SK-N-SH (cell line): Measurements from ENCODE around the gene GNB1L. TPM values are rescaled to one million over a fixed set of nuclear protein-coding genes. Genes with fewer than 3 reads are reported as not detected.

Experiments used
- CTCF ChIA-PET: fragments of 300-600, 350-600 bp; formaldehyde crosslinking; extraction: SDS; loops from one replicate; lab custom pipeline; 2021; lab: Yijun Ruan, JAX
- POLR2A ChIA-PET: fragments of 350-600 bp; sonication (Branson Sonifier 250); formaldehyde crosslinking; extraction: SDS; loops from one replicate; lab custom pipeline; 2020; ENCODE audit warnings: antibody characterized with exemption, inconsistent platforms; lab: Yijun Ruan, JAX
- DNase-seq: peaks from one replicate; pipeline ENCODE4 v3.0.0; 2012
- H2AFZ ChIP-seq: fragments of 200-600 bp; sonication (generic); 2 replicates; pipeline ENCODE4 v1.8.1; 2016; ENCODE audit warnings: antibody characterized with exemption, mild to moderate bottlenecking, low read depth
- H3F3A ChIP-seq: fragments of 200-600 bp; sonication (generic); replicated peaks from 2 replicates; pipeline ENCODE3; 2016; ENCODE audit warnings: antibody characterized with exemption, mild to moderate bottlenecking; ENCODE audit not compliant: insufficient read depth
- H3K27ac ChIP-seq, 2 experiments: fragments of 200-500 bp in 1 of 2; fragments of 200-600 bp in 1 of 2; sonication (Bioruptor generic) in 1 of 2; sonication (generic), shearing (Covaris generic) in 1 of 2; 2 replicates each; pipeline versions ENCODE4 v1.5.1 to v1.6.1; 2014 to 2016; ENCODE audit warnings: low read depth in 2 of 2, inconsistent platforms in 1 of 2, low read length in 1 of 2, mild to moderate bottlenecking in 1 of 2, mixed read lengths in 1 of 2
- H3K27me3 ChIP-seq: fragments of 200-600 bp; sonication (generic), shearing (Covaris generic); 2 replicates; pipeline ENCODE4 v1.6.1; 2016; ENCODE audit warnings: mixed run types; ENCODE audit not compliant: insufficient read depth
- H3K36me3 ChIP-seq, 2 experiments: fragments of 200-500 bp in 1 of 2; fragments of 200-600 bp in 1 of 2; sonication (Bioruptor generic) in 1 of 2; sonication (generic) in 1 of 2; replicated peaks in 1 of 2; 2 replicates each; pipeline versions ENCODE3 to v1.5.1; 2014 to 2016; ENCODE audit warnings: low read length in 1 of 2, mild to moderate bottlenecking in 1 of 2; ENCODE audit not compliant: insufficient read depth in 2 of 2, control insufficient read depth in 1 of 2
- H3K4me1 ChIP-seq, 2 experiments: fragments of 200-500 bp in 1 of 2; fragments of 200-600 bp in 1 of 2; sonication (Bioruptor generic) in 1 of 2; sonication (generic), shearing (Covaris generic) in 1 of 2; 2 replicates each; pipeline versions ENCODE4 v1.5.1 to v1.6.1; 2014 to 2016; ENCODE audit warnings: low read depth in 1 of 2, low read length in 1 of 2, mixed run types in 1 of 2; ENCODE audit not compliant: insufficient read depth in 2 of 2, control insufficient read depth in 1 of 2
- H3K4me2 ChIP-seq: fragments of 200-600 bp; sonication (generic), shearing (Covaris generic); 2 replicates; pipeline ENCODE4 v1.6.1; 2017; ENCODE audit warnings: mixed run types
- H3K4me3 ChIP-seq, 2 experiments: fragments of 200-500 bp in 1 of 2; fragments of 200-600 bp in 1 of 2; sonication (Bioruptor generic) in 1 of 2; sonication (generic), shearing (Covaris generic) in 1 of 2; 2 replicates each; pipeline versions ENCODE4 v1.5.1 to v1.8.1; 2014 to 2016; ENCODE audit warnings: low read depth in 2 of 2, inconsistent platforms in 1 of 2, low read length in 1 of 2, mild to moderate bottlenecking in 1 of 2, mixed read lengths in 1 of 2, moderate library complexity in 1 of 2
- H3K79me2 ChIP-seq: fragments of 200-600 bp; sonication (generic); 2 replicates; pipeline ENCODE4 v1.8.1; 2017; ENCODE audit warnings: mild to moderate bottlenecking; ENCODE audit not compliant: insufficient read depth
- H3K9ac ChIP-seq: fragments of 200-600 bp; sonication (generic); 2 replicates; pipeline ENCODE4 v1.6.1; 2017; ENCODE audit warnings: mixed run types
- H3K9me2 ChIP-seq: fragments of 200-600 bp; sonication (generic); 2 replicates; pipeline ENCODE4 v1.6.1; 2017; ENCODE audit warnings: mixed run types
- H3K9me3 ChIP-seq: fragments of 200-600 bp; sonication (generic); 2 replicates; pipeline ENCODE4 v1.6.1; 2017; ENCODE audit warnings: mixed run types, mild to moderate bottlenecking, moderate library complexity
- H4K20me1 ChIP-seq: fragments of 200-600 bp; sonication (generic); 2 replicates; pipeline ENCODE4 v1.6.1; 2017; ENCODE audit warnings: mild to moderate bottlenecking, mixed run types; ENCODE audit not compliant: insufficient read depth
- ELF1 ChIP-seq: IDR thresholded peaks from 2 replicates; pipeline ENCODE4 v1.4.0; 2012
- EP300 ChIP-seq, 2 experiments: IDR thresholded peaks; 2 replicates each; pipeline versions ENCODE4 v1.4.0 to v1.6.1; 2012; ENCODE audit warnings: borderline replicate concordance in 1 of 2, low read depth in 1 of 2, low read length in 1 of 2
- EZH2phosphoT487 ChIP-seq: fragments of 200-600 bp; sonication (generic); IDR thresholded peaks from 2 replicates; pipeline ENCODE4 v1.6.1; 2017; ENCODE audit warnings: low read depth, mixed run types, mild to moderate bottlenecking, antibody characterized with exemption, moderate library complexity, borderline replicate concordance
- GABPA ChIP-seq: IDR thresholded peaks from 2 replicates; pipeline ENCODE4 v1.4.0; 2012; ENCODE audit warnings: low read depth, mild to moderate bottlenecking
- GATA2 ChIP-seq: sonication (generic); formaldehyde crosslinking; IDR thresholded peaks from 2 replicates; pipeline ENCODE4 v1.5.0; 2020; ENCODE audit warnings: mild to moderate bottlenecking, missing genetic modification reagents
- MXI1 ChIP-seq: IDR thresholded peaks from 2 replicates; pipeline ENCODE4 v1.6.1; 2012; ENCODE audit warnings: mild to moderate bottlenecking, low read depth, low read length, improper control_type of control experiment
- RCOR1 ChIP-seq: fragments of 150-350 bp; IDR thresholded peaks from 2 replicates; pipeline ENCODE4 v1.6.1; 2017; ENCODE audit warnings: antibody characterized with exemption, low read length
- SMC3 ChIP-seq: IDR thresholded peaks from 2 replicates; pipeline ENCODE4 v1.6.1; 2012; ENCODE audit warnings: low read depth, low read length, improper control_type of control experiment
- TAF1 ChIP-seq: IDR thresholded peaks from 2 replicates; pipeline ENCODE4 v1.6.1; 2012; ENCODE audit warnings: low read depth, mild to moderate bottlenecking, low read length, moderate library complexity, borderline replicate concordance
- WGBS: methylation state at CpG from one replicate; pipeline ENCODE4 v1.1.6; 2017; ENCODE audit warnings: low lambda C conversion rate; 5-methylcytosine and 5-hydroxymethylcytosine counted together
- polyA plus RNA-seq, 3 experiments: library from polyadenylated mRNA; depleted of rRNA; stranded (reverse); fragments of >200 nt; gene quantifications; 2 replicates each; pipeline ENCODE4 v1.2.3, GENCODE V29; 2012

Gene GNB1L
- polyA plus RNA-seq, 1 of the 3 experiments (the other 2 are of a cell fraction), result 5.9 TPM

DNA sequence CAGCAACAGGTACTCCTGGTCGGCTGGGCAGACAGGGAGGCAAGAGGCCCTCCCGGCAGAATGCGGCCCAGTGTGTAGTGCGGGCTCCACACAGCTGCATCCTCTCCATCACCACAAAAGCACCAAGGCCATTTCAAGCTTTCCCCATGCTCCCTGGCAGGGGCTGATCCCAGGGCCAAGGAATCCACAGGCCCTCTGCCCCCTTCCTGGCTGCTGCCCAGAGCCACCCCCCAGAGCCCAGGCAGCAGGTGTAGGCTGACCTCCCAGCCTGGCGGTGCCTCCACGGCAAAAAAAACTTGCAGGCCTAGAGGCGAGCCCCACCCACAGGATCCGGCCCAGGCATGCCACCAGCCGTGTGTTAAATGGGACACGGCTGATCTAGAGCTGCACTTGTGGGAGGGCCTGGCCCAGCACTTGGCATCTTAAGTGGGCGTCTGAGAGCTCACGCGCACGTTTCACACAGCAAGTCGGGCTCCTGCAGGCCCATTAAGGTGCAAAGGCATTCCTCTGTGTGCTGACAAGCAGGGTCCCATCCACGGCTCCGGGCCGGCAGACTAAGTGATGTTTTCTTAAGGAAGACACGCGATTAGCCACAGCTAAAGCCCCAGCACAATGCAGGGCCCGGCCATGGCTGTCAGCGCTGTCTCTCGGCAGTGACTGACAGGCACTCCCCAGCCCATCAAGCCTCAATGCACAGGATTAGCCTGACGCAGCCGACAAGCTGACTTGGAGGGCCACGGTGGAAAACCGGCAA lies 19.8 kb upstream of the GNB1L start (continued):
- TF ChIP-seq GABPA, result no peak
- no peak for TF ChIP-seq ELF1

DNA sequence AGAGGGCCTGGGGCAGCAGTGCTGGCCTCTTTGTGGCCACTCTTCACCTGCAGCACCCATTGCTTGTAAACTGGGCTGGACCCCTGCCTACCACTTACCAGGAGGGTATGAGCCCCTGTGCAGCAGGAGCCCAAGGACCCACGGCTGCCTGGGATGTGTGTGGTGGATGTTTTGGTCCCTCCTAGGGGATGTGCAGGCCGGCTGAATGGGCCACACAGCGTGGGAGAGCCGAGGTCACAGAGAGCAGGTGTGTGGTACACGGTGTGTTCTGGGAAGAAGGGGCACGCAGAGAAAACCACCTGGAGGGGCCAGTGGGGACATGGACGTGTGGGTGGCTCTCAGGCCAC lies 19.3 kb upstream of the GNB1L start:
- no peak overlapping the region for H3K9ac ChIP-seq
- no peaks in the 10 kb centered on the region for H4K20me1 ChIP-seq
- H3K36me3 ChIP-seq, result no peaks in the 10 kb centered on the region
- CTCF ChIA-PET, result interaction anchor here (1.3 to 6.1 kb wide), 3 partner anchors 36 to 143 kb away, joined by 3 to 64 read pairs (median 7); no protein-coding TSS in a partner anchor
- no peaks in the 10 kb centered on the region for H3K9me3 ChIP-seq
- H3K27ac ChIP-seq, result no peak overlapping the region
- no peak overlapping the region for H3K4me3 ChIP-seq
- peak; percentile 15 for DNase-seq
- H3K4me1 ChIP-seq, result peaks cover 9 to 22% of the 10 kb centered on the region in 2 experiments; a peak in 3 of 4 replicates
- no peak overlapping the region for H2AFZ ChIP-seq
- POLR2A ChIA-PET, result no interaction called here
- H3F3A ChIP-seq, result no peaks in the 10 kb centered on the region
- 100% methylated on average over 2 of the region's 7 CpGs for WGBS
- no peak for TF ChIP-seq EP300 (IDR thresholded peaks at IDR 0.05; ENCODE audit: borderline replicate concordance in 1 of 2, low read depth in 1 of 2, low read length in 1 of 2)
- TF ChIP-seq SMC3, result no peak
- no peak for TF ChIP-seq MXI1
- TF ChIP-seq EZH2phosphoT487, result no peak
- no peak for TF ChIP-seq RCOR1
- no peaks in the 10 kb centered on the region for H3K9me2 ChIP-seq
- H3K27me3 ChIP-seq, result no peaks in the 10 kb centered on the region
- H3K79me2 ChIP-seq, result peaks cover 11% of the 10 kb centered on the region; the same call in 1 of the 2 replicates
- no peak overlapping the region for H3K4me2 ChIP-seq

DNA sequence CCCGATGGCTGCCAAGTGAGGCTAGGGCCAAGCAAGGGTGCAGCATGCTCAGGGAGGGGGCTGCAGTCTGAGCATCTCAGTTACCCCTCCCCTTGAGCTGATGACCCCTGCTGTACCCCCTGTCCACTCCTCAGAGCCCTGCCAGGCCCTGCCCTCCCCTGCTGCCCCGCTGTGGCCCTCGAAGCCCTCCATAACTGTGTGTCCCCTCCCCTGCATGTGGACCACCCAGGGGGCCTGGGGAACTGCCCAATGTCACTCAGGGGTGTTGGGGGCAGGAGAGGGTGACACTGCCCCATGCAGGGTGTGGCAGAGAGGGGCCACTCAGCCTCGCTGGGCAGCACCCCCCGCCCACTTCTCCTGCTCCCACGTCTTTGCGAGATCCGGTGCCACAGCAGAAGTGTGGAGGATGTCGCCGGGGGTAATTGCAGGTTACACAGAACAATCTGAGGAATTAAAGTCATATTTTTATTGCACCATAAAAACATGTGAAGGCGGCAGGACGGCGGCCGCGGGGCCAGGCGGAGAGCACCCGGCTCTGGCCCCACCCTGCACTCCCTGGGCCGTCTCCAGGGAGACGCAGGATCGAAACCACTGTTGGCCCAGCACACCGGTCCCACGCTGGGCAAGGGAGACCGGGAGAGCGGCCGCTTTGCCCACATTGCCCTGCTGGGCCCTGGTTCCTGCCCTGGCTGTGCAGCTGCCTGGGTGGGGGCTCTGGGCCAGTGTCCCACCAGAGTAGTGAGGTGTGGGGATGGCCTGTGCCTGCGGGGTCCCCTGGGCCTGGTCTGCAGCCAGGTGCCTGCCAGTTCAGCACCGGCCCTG lies 18.7 kb upstream of the GNB1L start:
- H3K4me2 ChIP-seq, result no peak overlapping the region
- TF ChIP-seq GATA2, result no peak
- no peak for TF ChIP-seq GABPA
- no peak for TF ChIP-seq TAF1
- no peaks in the 10 kb centered on the region for H3K9me3 ChIP-seq
- no peaks in the 10 kb centered on the region for H3K9me2 ChIP-seq
- no peaks in the 10 kb centered on the region for H3K36me3 ChIP-seq
- H3K27ac ChIP-seq, result no peak overlapping the region
- H4K20me1 ChIP-seq, result no peaks in the 10 kb centered on the region
- H3K27me3 ChIP-seq, result no peaks in the 10 kb centered on the region
- ChIA-PET CTCF (interaction anchor here (1.0 to 6.1 kb wide), 5 partner anchors 31 to 143 kb away, joined by 3 to 64 read pairs (median 5); no protein-coding TSS in a partner anchor), POLR2A (no interaction called here)
- H2AFZ ChIP-seq, result no peak overlapping the region
- H3K9ac ChIP-seq, result no peak overlapping the region
- peak; percentile 25 for DNase-seq
- WGBS, result 97% methylated on average over 22 of the region's 27 CpGs
- H3K79me2 ChIP-seq, result peaks cover 6% of the 10 kb centered on the region; the same call in 1 of the 2 replicates
- H3K4me1 ChIP-seq, result peaks cover 5 to 21% of the 10 kb centered on the region in 2 experiments; a peak in 2 of 4 replicates
- no peaks in the 10 kb centered on the region for H3F3A ChIP-seq
- H3K4me3 ChIP-seq, result no peak overlapping the region
